ENCODE data around the gene FSIP1.

Gene FSIP1

GRCh38 chr15:39756806-39757522 is 25.7 kb downstream of the FSIP1 start:
- peak; percentile 60 for DNase-seq (ENCODE audit: low spot score)

- no peak for DNase-seq (ENCODE audit: low spot score)
Observed at GRCh38 chr15:39752991-39753390, 29.6 kb downstream of the FSIP1 start.

GRCh38 chr15:39752246-39752645 is 30.4 kb downstream of the FSIP1 start:
- no peak for DNase-seq (ENCODE audit: low spot score)

GRCh38 chr15:39748276-39748675 is 34.4 kb downstream of the FSIP1 start:
- no peak for DNase-seq (ENCODE audit: low spot score)

GRCh38 chr15:39747326-39747725 is 35.3 kb downstream of the FSIP1 start:
- no peak for DNase-seq (ENCODE audit: low spot score)

- DNase-seq (ENCODE audit: low spot score) = no peak
Observed at GRCh38 chr15:39746714-39747276, 35.8 kb downstream of the FSIP1 start.

GRCh38 chr15:39746176-39746575 is 36.5 kb downstream of the FSIP1 start:
- no peak for DNase-seq (ENCODE audit: low spot score)

- DNase-seq (ENCODE audit: low spot score) = no peak
Observed at GRCh38 chr15:39745415-39745814, 37.2 kb downstream of the FSIP1 start.

- no peak for DNase-seq (ENCODE audit: low spot score)
Observed at GRCh38 chr15:39744334-39745103, 38.1 kb downstream of the FSIP1 start.

GRCh38 chr15:39743611-39744010 is 39.0 kb downstream of the FSIP1 start:
- DNase-seq (ENCODE audit: low spot score) = no peak

- no peak for DNase-seq (ENCODE audit: low spot score)
Observed at GRCh38 chr15:39741258-39741657, 41.4 kb downstream of the FSIP1 start.

GRCh38 chr15:39738998-39739397 is 43.6 kb downstream of the FSIP1 start:
- no peak for DNase-seq (ENCODE audit: low spot score)

- DNase-seq (ENCODE audit: low spot score) = no peak
Observed at GRCh38 chr15:39737196-39737550, 45.5 kb downstream of the FSIP1 start.

GRCh38 chr15:39736412-39737195 is 46.0 kb downstream of the FSIP1 start:
- DNase-seq (ENCODE audit: low spot score) = no peak

GRCh38 chr15:39735120-39735717 is 47.4 kb downstream of the FSIP1 start:
- no peak for DNase-seq (ENCODE audit: low spot score)

- DNase-seq (ENCODE audit: low spot score) = no peak
Observed at GRCh38 chr15:39731266-39731665, 51.4 kb downstream of the FSIP1 start.

GRCh38 chr15:39730552-39730951 is 52.1 kb downstream of the FSIP1 start:
- DNase-seq (ENCODE audit: low spot score) = no peak

- DNase-seq (ENCODE audit: low spot score) = no peak
Observed at GRCh38 chr15:39729500-39729899, 53.1 kb downstream of the FSIP1 start.

GRCh38 chr15:39728845-39729244 is 53.8 kb downstream of the FSIP1 start:
- no peak for DNase-seq (ENCODE audit: low spot score)

- DNase-seq (ENCODE audit: low spot score) = no peak
Observed at GRCh38 chr15:39721893-39722292, 60.7 kb downstream of the FSIP1 start.

- DNase-seq (ENCODE audit: low spot score) = no peak
Observed at GRCh38 chr15:39720621-39721611, 61.7 kb downstream of the FSIP1 start.
